NCI-H2029 treated with DMSO at 0.1 percent for 48 hours (cell line): ENCODE results near the gene FAR2.
"Not testable (repeated sequence)": the region's sequence is repeated elsewhere in the genome, so short reads cannot be mapped to it uniquely, and the experiment has no call there.

ENCODE experiments used
- DNase-seq: peaks from one replicate; lab custom pipeline; 2025; lab: John Stamatoyannopoulos, UW

Gene FAR2

DNA sequence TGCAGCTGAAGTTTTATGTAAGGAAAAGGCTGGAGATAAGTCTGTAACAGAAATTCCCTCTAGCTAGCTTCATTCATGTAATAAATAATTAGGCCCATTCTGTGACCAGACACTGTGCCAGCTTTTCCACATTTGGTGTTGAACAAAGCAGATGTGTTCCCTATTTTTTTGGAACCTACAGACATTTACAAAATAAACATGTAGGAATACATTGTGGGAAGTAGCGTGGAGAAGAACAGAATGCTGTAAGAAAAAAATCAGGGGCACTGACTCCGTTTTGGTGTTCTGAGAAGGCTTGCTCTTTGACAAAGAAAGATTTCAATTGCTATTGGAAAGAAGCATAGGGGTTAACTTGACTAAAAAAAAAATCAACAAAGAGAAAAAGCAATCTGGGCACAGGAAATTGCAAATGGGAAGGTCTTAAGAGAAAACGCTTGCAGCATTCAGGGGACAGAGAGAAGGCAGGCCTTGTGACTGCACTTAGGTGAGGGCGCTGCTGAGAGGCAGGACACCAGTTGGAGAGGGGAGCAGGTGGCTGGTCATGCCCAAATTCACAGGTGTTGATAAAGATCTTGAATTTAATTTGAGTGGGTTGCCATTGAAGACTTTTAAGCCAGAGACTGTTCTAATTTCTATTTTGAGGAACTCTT, 4.0 kb downstream of the FAR2 start:
- DNase-seq = peak; percentile 17

DNA sequence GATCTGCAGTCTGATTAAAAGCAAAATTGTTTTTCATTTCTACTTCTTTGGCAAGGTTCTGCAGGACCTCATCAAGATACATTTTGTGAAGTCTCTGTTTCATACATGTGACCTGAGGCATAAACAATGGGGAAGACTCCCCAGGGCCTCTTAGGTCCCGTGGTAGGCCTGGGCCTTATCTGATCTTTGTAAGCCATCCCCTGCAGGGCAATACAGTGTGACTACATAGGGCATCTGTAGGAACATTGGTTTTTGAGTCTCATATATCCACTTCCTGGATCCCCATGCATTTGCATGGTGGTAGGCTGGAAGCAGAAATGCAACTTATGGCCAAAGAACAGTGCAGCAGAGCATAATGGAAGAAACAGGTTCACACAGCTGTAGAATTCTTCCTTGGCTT, 6.0 kb downstream of the FAR2 start:
- DNase-seq = no peak

DNA sequence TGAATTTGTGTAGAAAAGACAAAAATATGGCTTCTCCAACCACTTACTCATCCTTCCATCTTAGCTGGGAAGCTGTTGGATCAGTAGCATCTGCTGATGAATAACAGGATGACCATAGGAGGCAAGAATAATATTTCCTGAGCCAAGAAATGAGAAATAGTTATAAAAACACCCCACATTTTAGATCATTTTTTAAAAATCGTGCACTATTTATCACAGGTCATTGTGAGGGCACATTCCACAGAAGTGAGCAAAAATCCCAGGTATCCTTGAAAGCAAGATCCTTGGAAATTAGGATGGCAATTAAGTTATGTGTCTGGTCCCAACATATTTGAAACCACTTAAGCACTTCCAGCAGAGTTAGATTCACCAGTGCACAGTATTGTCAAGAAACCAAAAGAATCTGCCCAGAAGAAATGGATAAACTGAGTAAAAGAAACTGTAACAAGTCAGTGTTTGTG, 8.4 kb downstream of the FAR2 start:
- DNase-seq = no peak

DNA sequence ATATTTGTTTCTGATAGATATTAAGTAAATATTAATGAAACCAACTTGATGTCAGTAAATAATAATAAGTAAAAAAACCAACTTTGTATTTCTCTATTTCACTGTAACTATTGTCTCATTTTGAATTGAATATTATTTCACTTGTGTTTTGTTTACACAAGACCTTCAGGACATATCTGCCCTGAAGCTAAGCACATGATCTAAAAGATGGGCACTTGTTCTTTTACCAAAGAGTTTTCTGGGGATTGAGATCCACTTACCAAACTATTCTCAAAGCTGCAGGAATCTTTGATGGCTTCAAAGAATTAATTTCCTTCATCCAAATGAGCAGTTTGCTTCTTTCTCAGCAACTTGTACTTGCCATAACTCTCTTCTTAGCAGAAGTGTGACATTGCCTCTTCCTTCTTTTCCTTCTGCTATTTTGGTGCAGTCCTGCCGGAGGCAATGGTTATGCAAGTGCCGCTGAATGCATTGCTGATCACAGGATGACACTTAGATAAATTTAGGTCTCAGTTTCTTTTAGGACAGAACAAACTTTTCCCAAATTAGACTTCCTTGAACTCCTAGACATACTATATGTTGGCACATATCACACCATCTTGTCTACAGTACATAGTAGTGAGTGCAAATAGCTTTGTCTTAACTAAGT, 9.2 kb downstream of the FAR2 start:
- DNase-seq = no peak

DNA sequence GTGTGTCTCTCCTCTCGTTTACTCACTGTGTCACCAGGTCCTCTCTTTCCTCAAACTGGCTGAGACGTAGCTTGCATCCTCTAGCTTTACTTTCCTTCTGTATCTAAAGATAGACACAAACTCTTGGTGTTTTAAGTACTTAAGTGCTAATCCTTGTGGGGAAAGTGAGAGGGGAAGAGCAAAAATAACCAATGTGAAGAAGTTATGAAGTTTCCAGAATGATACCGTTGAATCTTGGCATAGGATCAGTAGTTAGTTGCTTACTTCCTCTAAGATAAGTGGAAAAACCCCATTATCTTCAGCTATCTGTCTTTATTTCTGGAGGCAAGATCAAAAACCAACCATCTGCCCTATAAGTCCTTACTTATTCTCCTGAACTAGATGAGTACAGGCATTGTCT, 10.6 kb downstream of the FAR2 start:
- DNase-seq = no peak

DNA sequence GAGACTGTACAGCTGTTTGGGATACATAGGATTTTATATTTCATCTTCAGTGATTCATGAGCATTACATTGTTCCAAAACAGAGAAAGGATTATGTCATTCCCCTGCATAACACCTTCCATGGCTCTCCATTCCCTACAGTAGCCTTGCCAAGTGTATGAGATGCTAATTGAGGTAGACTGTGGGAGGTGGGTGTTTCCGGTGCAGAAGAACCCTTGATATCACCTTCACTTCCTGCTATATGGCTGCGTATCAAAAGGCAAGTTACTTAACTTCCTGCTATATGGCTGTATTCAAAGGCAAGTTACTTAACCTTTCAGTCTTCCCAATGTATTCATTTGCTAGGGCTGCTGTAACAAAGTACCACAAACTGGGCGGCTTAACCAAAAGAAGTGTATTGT, 11.2 kb downstream of the FAR2 start:
- no peak for DNase-seq

DNA sequence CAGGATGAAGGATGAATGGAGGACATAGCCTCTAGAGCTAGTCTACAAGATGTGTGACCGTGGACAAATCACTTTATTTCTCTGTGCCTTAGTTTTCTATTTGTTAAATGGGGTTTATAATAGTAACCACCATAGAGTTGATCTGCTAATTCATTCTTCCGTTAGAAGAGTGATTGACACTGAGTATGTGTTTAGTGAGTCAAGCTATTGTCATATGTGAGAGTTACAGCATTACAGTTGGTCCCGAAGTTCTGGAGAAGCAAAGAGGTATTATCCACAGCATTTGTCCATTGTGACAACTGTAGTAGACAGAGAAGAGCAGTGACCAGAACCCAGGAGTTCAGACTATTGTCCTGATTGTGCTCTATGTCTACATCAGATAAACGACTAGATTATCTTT, 14.1 kb downstream of the FAR2 start:
- no peak for DNase-seq

DNA sequence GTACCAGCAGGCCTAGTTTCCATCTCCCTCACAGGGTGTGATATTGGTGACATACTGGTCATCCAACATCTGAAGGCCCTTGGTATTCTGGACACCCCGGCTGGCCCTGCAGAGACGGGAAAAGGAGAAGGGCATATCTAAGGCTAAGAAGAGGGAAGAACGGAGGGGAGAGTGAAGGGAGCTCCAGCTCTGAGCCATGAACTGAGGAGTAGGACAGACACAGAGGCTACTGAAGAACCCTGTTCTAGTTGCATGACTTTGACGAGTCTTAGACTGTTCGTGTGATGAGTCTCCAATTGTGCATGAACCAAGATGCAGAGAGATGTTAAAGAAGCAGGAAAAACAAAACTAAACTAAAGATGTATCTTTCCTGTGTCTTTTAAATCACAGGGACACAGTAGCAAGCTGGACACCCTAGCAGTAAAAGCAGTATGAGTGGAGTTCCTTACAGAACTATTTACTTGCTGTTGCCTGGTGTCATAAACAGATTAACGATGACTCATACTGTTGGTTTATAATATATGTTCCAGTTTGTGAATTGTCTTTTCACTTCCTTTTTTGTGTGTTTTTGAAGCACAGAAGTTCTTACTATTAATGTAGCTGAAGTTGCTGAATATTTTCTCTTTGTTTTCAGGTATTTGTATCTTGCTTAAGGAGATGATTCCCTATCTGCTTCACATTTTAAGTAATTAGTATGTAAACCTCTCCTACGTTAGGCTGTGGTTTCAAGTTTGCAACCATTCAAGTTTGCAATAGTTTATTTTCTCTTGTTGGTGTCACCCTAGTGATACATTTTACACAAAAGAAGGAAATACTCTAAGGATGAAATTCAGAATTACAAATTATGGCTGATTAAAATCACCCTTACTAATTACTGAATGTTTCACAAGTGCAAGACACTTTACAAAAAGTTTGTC, 15.7 kb downstream of the FAR2 start:
- no peak for DNase-seq

DNA sequence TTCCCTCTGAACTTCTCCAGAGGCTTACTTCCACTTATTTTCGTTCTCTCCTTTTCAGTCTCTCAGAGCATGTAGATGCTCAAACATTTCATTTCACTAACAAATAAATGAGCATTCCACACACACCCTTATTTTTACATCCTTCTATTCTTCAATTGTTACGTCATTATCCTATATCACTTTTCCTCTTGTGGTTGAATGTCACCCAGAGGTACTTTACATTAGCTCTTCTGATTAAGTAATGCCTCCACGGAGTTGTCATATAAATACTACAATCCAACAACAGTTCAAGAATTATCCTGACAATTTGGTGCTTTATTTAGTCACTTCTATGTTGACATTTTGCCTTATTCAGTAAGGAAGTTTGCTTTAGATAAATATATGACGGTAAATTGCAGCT, 18.4 kb downstream of the FAR2 start:
- no peak for DNase-seq

DNA sequence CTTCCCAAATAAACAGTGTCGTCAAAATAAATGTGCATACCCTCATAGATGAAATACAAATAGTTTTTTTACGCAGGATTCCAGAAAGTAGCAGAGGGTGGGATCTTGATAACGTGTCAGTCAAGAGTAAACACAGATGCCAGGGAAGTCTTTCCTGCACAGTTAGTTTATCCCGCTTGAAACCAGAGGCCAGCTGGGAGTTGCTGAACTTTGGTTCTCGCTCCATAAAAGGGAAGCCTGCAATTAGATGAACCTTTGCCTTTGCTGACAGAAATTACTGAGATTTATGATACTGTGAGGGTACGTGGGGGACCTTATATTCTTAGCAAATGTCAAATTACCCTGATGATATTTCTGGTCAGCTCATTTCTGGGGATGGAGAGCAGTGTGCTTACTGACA, 18.9 kb downstream of the FAR2 start:
- no peak for DNase-seq

DNA sequence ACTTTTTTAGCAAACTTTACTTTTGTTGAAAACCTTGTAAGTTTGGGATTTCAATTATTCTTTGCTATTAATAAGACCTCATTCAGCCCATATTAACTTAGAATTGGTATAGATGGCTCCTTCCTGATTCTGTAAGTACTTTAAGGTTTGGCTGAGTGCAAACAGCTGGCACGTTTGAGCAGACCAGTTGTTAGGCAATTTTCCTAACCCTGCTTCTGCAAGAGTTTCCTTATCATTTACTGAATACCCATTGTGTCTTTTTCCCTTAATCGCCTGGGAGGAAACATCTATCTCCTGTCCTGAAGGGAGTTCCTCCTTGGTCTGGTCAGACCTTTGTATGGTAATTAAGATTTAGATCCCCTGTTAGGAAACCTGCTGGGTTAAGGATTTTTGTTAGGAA, 20.9 kb downstream of the FAR2 start:
- not testable (repeated sequence) for DNase-seq

DNA sequence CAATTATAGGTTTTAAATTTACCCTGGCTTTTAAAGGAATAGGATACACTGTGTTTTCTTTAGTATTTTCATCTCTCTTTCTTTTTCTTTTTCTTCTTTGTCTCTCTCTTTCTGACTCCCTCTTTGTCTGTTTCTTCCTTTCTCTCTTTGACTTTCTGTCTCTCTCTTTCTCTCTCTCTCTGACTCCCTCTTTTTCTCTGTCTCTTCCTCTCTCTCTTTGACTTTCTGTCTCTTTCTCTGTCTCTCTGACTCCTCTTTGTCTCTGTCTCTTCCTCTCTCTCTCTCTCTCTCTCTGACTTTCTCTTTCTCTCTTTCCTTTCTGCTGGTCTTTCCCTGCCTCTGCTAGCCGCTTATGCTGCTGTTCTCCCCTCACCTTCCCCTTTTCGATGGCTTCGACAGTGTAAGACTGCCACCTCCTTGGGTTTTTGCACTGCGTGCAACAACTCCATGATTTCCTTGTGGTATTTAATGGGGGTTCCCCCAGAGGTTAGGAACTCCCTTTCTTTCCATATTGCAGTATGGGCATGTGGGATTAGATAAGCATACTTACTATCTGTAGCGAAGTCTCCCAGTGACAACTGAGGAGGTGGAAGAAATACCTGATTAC, 21.5 kb downstream of the FAR2 start:
- DNase-seq = not testable (repeated sequence)

DNA sequence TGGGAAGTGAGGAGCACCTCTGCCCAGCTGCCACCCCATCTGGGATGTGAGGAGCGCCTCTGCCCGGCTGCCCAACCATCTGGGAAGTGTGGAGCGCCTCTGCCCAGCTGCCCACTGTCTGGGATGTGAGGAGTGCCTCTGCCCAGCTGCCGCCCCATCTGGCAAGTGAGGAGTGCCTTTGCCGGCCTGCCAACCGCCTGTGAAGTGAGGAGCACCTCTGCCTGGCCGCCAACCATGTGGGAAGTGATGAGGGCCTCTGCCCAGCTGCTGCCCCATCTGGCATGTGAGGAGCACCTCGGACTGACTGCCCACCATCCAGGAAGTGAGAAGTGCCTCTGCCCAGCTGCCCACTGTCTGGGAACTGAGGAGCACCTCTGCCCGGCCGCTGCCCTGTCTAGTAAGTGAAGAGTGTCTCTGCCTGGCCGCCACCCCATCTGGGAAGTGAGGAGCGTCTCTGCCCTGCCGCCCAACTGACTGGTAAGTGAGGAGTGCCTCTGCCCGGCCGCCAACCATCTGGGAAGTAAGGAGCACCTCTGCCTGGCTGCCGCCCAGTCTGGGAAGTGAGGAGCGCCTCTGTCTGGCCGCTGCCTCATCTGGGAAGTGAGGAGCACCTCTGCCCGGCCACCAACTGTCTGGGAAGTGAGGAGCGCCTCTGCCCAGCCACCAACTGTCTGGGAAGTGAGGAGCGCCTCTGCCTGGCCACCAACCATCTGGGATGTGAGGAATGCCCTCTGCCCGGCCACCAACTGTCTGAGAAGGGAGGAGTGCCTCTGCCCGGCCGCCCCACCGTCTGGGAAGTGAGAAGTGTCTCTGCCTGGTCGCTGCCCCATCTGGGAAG, 22.6 kb downstream of the FAR2 start:
- no peak for DNase-seq

DNA sequence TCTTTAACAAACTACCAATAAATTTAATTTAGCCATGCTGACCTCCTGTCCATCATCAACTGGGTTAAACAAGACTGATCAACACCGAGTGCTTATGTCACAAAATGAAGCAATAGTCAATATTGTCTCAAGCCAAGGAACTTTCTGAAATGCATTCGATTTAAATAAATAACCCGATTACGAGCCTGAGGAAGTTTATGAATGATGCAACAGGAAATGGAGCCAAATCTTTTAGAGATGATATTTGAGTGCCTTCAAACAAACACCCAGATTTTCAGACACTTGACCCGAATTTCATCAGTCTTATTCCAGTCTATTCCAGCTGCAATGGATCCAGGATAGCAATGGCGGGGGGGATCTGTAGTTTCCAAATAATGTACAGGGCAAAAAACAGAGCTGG, 27.9 kb downstream of the FAR2 start:
- no peak for DNase-seq

DNA sequence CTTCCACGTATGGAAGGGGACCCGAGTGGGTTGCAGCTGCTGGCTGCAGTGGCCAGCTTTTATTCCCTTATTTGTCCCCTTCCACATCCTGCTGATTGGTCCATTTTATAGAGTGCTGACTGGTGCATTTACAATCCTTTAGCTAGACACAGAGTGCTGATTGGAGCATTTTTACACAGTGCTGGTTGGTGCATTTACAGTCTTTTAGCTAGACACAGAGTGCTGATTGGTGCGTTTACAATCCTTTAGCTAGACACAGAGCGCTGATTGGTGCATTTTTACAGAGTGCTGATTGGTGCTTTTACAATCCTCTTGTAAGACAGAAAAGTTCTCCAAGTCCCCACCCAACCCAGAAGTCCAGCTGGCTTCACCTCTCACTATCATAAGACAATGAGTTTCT, 33.2 kb downstream of the FAR2 start:
- not testable (repeated sequence) for DNase-seq

DNA sequence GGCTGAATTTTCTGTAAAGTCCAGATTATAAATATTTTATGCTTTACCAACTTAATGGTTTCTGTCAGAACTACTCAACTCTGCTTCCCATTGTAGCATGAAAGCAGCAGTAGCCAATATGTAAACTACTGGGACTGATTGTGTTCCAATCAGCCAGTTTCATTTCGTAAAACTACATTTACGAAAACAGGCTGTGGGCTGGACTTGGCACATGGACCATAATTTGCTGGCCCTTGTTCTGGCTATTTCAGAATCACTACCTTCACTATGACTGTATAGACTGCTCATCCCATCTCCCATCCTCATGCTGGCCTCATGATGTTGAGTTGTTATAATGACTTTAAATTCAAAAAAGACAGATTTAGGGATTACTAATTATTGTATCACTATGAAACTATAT, 38.7 kb downstream of the FAR2 start:
- DNase-seq = no peak

DNA sequence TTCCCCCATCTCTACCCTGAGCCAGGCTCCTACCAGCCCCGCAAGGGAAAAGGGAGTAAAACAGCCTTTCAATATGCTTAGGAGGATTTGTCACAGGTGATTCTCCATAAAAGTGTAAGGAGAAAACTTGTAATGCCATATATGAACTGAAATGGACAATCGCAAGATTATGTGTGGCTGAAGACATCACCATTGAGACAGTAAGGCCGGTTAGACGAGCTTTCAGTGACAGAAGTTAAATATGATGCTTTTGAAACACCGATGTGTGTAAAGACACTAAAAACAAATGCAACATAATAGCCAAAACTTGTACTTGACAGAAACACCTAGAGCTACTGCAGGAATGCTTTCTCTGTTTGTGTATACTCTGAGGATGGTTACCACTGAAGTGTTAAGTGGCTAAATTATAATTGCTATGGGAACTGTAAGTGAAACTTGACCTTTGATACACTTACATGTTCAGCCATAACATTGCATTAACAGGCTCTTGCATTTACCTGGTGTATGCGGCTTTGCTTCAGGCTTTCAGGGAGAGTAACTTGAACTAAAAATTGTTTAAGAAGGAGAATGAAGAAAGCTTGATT, 42.3 kb downstream of the FAR2 start:
- no peak for DNase-seq

DNA sequence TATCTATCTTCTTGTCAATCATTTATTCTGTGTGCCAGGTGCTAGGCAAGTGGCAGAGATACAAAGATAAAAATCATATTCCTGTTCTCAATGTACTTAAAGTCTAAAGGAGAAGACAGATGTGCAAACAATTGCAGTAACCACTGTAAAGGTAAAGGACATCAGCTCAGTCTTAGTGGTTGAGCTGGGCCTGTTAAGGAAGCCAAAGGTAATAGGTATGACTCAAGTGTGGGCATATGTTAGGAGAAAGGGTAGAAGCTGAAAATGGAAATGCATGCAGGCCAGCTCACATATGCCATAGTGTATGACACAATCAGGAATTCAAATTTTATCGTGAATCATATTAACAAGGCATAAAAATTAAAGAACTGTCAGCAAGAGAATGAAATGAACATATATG, 49.8 kb downstream of the FAR2 start:
- DNase-seq = peak; percentile 26

DNA sequence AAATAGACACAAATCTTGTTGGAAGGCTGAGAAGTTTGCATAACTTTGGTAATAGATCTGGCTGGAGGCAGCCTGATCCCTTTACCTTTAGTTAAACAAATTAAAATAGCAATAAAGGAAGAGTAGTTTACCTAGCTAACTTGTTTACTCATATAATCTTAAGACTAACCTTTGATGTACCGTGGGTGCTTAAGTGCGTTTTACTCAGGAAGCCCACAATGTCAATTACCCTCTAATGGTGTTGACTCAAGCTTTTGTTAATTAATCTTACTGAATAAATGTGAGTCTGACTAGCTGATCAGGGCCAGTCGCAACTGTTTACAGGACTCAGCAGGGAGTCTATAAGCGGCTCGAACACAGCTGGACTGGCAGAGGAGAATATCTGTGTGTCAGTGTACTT, 51.5 kb downstream of the FAR2 start:
- peak; percentile 14 for DNase-seq

DNA sequence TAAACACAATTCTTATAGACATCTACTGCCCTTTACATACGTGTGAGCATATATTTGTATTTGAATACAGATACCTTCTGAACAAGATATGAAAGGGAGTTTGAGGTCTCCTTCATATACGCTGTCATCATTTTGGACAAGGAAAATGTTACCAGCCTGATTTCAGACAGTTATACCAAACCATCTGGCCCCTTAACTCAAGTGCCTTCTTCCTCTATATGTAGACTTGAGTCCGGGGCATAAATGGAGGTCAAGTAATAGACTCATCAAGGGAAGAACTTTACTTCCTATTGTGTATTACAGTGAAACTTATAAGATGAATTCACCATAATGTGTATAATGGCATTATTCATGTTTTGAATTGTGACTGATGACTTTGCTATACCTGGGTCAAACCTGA, 52.2 kb downstream of the FAR2 start:
- no peak for DNase-seq

DNA sequence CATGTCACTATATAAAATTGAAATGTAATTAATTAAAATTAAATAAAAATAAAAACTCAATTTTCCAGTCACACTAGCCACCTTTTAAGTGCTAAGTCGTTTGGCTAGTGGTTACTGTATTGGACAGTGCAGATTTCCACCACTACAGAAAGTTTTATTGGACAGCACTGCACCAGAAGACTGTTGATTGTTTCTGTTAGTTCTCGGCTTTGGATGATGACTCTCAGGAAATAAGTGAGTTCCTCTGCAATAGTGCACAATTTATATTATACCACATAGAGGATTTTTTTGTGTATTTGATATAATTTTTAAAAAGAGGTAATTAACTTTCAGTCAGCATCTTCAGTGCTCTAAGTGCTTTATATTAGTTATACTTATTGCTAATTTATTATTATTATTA, 52.7 kb downstream of the FAR2 start:
- DNase-seq = no peak
